ENCODE data around the gene ZNF236. TPM values are rescaled to one million over a fixed set of nuclear protein-coding genes. Genes with fewer than 3 reads are reported as not detected.
"Not testable (repeated sequence)": the region's sequence is repeated elsewhere in the genome, so short reads cannot be mapped to it uniquely, and the experiment has no call there.

ZNF236 gene
- total RNA-seq, 2 experiments from 2014 or later = 18.2 to 24.3 TPM

DNA sequence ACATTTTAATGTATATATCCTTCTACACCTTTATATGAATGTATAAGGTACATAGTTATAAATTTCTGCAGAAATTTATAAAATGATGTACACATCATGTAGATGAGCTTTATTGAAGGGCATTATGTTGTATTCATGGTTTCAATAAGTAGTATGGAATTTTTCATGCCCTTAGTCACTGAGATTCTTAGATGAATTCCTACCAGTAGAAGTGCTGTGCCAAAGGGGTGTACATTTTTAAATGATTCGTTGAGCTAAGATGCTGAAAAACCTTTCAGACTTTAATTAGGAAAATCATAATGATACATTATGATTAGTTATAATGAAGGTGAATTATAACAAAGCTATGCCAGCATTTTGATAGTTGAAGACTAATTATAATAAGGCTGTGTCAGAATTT lies 115.2 kb downstream of the ZNF236 start:
- H3K4me3 Mint-ChIP-seq = no peak overlapping the region
- H3K27ac Mint-ChIP-seq = no peak overlapping the region
- H3K9me3 Mint-ChIP-seq (ENCODE audit: insufficient read depth) = no peaks in the 10 kb centered on the region
- H3K27me3 Mint-ChIP-seq (ENCODE audit: low read depth) = no peaks in the 10 kb centered on the region
- ChIA-PET POLR2A (no interaction called here), CTCF (no interaction called here)
- no peak for DNase-seq
- H3K4me1 Mint-ChIP-seq (ENCODE audit: low read depth) = no peaks in the 10 kb centered on the region
- ATAC-seq = no peak
- peaks cover 16% of the 10 kb centered on the region for H3K36me3 Mint-ChIP-seq (ENCODE audit: low read depth)

DNA sequence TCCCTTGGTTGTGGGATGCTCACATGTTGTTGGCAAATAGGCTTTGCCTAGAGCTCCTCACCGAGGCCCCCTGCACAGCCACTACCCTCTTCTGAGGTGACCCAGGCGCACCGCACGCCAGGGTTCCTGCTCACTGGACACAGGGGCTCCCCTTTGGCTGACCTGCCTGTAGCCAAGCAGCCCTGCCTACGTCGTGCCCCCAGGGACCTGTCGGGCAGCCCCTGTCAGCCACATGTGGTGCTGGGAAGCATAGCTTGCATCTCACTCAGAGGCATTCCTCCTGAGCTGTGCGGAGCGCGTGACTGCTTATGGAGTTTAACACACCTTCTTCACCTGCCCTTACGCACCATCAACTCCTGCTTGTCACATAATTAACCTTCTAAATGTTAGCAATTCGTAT lies 116.3 kb downstream of the ZNF236 start:
- Mint-ChIP-seq H3K4me3 (no peak overlapping the region), H3K4me1 (ENCODE audit: low read depth) (no peaks in the 10 kb centered on the region), H3K9me3 (ENCODE audit: insufficient read depth) (no peaks in the 10 kb centered on the region), H3K27ac (no peak overlapping the region), H3K36me3 (ENCODE audit: low read depth) (peaks cover 14% of the 10 kb centered on the region), H3K27me3 (ENCODE audit: low read depth) (no peaks in the 10 kb centered on the region)
- CTCF ChIA-PET = no interaction called here
- DNase-seq = no peak
- ATAC-seq = no peak
- POLR2A ChIA-PET = no interaction called here

DNA sequence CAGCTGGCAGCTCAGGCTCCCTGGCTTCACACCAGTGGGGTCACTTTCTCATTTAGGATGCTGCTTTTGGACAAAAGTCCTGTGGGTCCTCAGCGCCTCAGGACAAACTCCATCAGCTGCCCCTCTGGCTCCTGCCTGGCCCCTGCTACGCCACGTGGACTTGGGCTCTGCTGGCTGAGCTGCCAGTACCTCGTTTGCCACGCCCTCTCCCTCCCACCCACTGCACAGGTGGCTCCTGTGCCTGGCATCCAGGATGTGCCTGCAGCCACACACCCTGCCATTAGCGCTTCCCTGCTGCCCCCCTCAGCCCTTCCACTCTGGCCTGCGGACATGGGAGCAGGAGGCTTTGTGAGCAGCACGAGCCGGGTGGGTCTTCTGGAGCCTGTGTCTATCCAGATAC lies 118.9 kb downstream of the ZNF236 start:
- no peak overlapping the region for H3K27ac Mint-ChIP-seq
- no peak overlapping the region for H3K4me3 Mint-ChIP-seq
- POLR2A ChIA-PET = no interaction called here
- H3K4me1 Mint-ChIP-seq (ENCODE audit: low read depth) = peaks cover 4% of the 10 kb centered on the region
- H3K9me3 Mint-ChIP-seq (ENCODE audit: insufficient read depth) = no peaks in the 10 kb centered on the region
- H3K36me3 Mint-ChIP-seq (ENCODE audit: low read depth) = peaks cover 21% of the 10 kb centered on the region
- no peak for ATAC-seq
- H3K27me3 Mint-ChIP-seq (ENCODE audit: low read depth) = no peaks in the 10 kb centered on the region
- DNase-seq = no peak
- CTCF ChIA-PET = interaction anchor here (0.8 to 1.0 kb wide), 3 partner anchors 10 to 140 kb away, joined by 3 to 4 read pairs (median 4); no protein-coding TSS in a partner anchor

DNA sequence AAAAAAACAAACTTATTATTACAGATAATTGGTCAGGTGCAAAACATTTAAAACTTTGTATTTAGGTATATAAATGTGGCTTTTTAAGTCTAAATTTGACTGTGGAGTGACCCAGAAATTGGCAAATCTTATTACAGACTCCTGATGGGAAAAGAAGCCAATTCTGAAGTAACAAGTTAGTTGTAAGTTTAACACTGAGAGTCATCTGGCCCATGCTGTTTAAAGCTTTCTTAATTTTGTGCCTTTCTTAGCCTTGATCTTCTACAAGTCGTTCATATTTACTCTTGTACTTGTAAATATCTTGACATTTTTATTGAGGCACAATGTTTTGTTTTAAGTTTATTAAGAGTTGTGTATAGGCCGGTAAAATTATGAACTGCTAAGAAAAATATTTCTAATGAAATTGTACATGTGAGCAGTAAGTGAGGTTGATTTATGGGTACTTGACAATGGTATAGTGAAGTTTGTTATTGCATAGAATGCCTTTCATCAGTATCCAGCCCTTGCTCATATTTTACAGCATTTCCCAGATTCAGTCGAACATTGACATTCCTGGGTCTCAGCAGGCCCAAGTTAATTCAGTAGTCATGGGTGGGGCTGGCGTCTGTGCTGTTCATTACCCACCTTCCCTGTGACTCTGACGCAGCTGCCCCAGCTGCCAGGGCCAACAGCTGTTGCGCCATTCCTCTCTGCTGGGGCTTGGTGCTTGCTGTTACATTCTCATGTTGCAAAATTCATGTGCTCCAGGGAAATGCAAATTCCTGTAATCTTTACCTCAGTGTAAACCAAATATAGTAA lies 121.4 kb downstream of the ZNF236 start:
- Mint-ChIP-seq H3K27ac (no peak overlapping the region), H3K4me1 (ENCODE audit: low read depth) (peaks cover 24% of the 10 kb centered on the region), H3K36me3 (ENCODE audit: low read depth) (peaks cover 35% of the 10 kb centered on the region), H3K4me3 (no peak overlapping the region), H3K9me3 (ENCODE audit: insufficient read depth) (no peaks in the 10 kb centered on the region), H3K27me3 (ENCODE audit: low read depth) (no peaks in the 10 kb centered on the region)
- POLR2A ChIA-PET = no interaction called here
- ATAC-seq (no peak), DNase-seq (no peak)
- CTCF ChIA-PET = interaction anchor here (0.8 to 0.9 kb wide), 2 partner anchors 39 to 40 kb away, joined by 3 read pairs; no protein-coding TSS in a partner anchor

DNA sequence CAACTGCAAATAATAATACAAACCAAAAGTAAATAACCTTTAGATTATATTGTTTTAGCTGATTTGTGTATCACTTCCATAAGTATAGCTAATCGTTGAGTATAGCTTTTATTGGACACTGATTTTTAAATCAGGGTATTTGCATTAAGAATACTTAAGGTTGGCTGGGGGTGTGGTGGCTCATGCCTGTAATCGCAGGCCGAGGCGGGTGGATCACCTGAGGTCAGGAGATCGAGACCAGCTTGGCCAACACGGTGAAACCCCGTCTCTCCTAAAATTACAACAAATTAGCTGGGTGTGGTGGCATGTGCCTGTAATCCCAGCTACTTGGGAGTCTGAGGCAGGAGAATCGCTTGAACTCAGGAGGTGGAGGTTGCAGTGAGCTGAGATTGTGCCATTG lies 122.0 kb downstream of the ZNF236 start:
- POLR2A ChIA-PET; H3K4me3 Mint-ChIP-seq; H3K27ac Mint-ChIP-seq; DNase-seq; H3K27me3 Mint-ChIP-seq (ENCODE audit: low read depth); ATAC-seq; H3K9me3 Mint-ChIP-seq (ENCODE audit: insufficient read depth): not testable (repeated sequence)
- Mint-ChIP-seq H3K36me3 (ENCODE audit: low read depth) (peaks cover 39% of the 10 kb centered on the region), H3K4me1 (ENCODE audit: low read depth) (peaks cover 26% of the 10 kb centered on the region)
- CTCF ChIA-PET = interaction anchor here (0.8 to 0.9 kb wide), 2 partner anchors 38 to 39 kb away, joined by 3 read pairs; no protein-coding TSS in a partner anchor

DNA sequence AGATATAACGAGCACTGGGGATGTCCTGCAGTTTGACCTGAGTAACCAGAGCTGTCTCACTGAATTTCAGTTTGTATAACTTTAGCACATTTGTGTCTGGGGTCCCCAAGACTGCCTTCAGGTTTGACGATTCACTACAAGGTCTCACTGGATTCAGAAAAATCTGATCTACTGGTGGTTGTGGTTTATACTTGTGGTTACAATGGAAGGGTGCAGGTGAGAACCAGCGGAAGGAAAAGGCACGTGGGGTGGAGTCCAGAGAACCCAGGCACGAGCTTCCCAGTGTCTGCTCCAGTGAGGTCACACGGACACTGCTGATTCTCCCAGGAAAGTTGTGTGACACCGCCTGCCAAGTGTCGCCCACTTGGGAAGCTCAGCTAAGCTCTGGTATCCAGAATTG lies 126.0 kb downstream of the ZNF236 start:
- Mint-ChIP-seq H3K27me3 (ENCODE audit: low read depth) (no peaks in the 10 kb centered on the region), H3K36me3 (ENCODE audit: low read depth) (peaks cover 63% of the 10 kb centered on the region), H3K27ac (no peak overlapping the region), H3K4me1 (ENCODE audit: low read depth) (peaks cover 41% of the 10 kb centered on the region), H3K9me3 (ENCODE audit: insufficient read depth) (no peaks in the 10 kb centered on the region), H3K4me3 (no peak overlapping the region)
- ChIA-PET POLR2A (no interaction called here), CTCF (interaction anchor here (1.1 kb wide), 2 partner anchors 26 to 36 kb away, joined by 3 to 4 read pairs; no protein-coding TSS in a partner anchor)
- ATAC-seq = no peak
- DNase-seq = no peak

DNA sequence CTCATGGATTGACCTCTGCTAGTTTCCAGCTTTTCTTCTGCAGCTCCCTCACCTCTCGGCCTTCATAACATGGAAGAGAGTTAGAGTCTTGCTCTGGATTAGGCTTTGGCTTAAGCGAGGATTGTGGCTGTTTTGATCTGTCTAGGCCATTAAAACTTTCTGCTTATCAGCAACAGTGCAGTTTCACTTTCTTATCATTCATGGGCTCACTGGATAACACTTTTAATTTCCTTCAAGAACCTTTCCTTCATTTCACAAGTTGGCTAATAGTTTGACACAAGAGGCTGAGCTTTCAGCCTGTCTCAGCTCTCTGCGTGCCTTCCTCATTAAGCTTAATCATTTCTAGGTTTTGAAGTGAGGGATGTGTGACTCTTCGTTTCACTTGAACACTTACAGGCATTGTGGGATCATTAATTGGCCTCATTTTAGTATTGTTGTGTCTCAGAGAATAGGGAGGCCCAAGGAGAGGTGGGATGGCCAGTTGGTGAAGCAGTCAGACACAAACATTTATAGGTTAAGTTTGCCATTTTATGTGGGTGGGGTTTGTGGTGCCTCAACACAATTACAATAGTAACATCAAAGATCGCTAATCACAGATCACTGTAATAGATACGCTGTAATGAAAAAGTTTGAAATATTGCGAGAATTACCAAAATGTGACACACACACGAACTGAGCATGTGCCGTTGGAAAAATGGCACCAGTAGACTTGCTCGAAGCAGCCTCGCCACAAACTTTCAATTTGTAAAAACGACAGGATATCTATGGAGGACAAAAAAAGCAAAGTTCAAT lies 129.3 kb downstream of the ZNF236 start:
- ChIA-PET CTCF (interaction anchor here (0.8 kb wide), 1 partner anchor 32 kb away, joined by 3 read pairs; no protein-coding TSS in a partner anchor), POLR2A (interaction anchor here (0.6 kb wide), 1 partner anchor 30 kb away, joined by 3 read pairs; no protein-coding TSS in a partner anchor)
- Mint-ChIP-seq H3K27ac (no peak overlapping the region), H3K9me3 (ENCODE audit: insufficient read depth) (no peaks in the 10 kb centered on the region), H3K27me3 (ENCODE audit: low read depth) (no peaks in the 10 kb centered on the region), H3K36me3 (ENCODE audit: low read depth) (peaks cover 55% of the 10 kb centered on the region), H3K4me1 (ENCODE audit: low read depth) (peaks cover 33% of the 10 kb centered on the region), H3K4me3 (no peak overlapping the region)
- no peak for DNase-seq
- ATAC-seq = no peak

DNA sequence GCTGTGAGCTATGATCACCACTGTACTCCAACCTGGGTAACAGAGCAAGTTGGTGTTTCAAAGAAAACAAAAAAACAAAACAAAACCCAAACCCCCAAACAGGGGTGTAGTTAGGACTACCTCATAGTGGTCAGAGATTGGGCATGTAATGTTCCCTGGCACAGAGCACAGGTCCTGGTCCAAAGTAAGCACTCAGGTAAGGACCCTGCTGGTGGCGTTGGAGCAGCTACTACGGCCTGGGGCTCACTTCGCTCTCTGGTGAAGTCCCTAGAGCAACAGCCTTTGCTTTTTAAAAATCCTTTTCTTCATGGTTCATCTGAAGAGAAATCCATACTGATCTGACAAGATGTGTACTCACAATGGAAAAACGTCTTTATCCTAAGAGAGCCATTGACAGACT lies 130.4 kb downstream of the ZNF236 start:
- Mint-ChIP-seq H3K4me1 (ENCODE audit: low read depth) (peaks cover 29% of the 10 kb centered on the region), H3K27me3 (ENCODE audit: low read depth) (no peaks in the 10 kb centered on the region), H3K27ac (no peak overlapping the region), H3K36me3 (ENCODE audit: low read depth) (peaks cover 55% of the 10 kb centered on the region), H3K4me3 (no peak overlapping the region), H3K9me3 (ENCODE audit: insufficient read depth) (no peaks in the 10 kb centered on the region)
- ATAC-seq = no peak
- DNase-seq = no peak
- ChIA-PET POLR2A (no interaction called here), CTCF (interaction anchor here (1.3 kb wide), 1 partner anchor 30 kb away, joined by 3 read pairs; no protein-coding TSS in a partner anchor)

DNA sequence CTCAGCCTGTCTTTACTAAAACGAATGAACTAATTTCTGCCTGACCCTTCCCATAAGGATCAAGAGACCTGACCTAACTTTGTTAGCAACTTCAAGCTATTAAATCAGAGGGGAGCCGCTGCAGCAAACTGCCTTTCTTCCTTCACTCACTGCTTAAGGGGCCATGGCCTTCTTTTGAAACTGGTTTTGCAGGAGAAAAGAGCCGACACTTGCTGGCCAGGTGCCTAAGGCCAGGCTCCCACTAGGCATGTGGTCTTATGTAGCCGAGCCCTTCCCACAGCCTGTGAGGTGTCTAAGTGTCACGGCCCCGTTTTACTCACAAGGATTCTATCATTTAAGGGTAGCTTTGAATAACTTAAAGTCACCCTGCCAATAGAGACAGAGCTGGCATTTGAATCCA lies 130.8 kb downstream of the ZNF236 start:
- no peaks in the 10 kb centered on the region for H3K27me3 Mint-ChIP-seq (ENCODE audit: low read depth)
- no peak for ATAC-seq
- CTCF ChIA-PET = interaction anchor here (1.3 kb wide), 1 partner anchor 30 kb away, joined by 3 read pairs; no protein-coding TSS in a partner anchor

DNA sequence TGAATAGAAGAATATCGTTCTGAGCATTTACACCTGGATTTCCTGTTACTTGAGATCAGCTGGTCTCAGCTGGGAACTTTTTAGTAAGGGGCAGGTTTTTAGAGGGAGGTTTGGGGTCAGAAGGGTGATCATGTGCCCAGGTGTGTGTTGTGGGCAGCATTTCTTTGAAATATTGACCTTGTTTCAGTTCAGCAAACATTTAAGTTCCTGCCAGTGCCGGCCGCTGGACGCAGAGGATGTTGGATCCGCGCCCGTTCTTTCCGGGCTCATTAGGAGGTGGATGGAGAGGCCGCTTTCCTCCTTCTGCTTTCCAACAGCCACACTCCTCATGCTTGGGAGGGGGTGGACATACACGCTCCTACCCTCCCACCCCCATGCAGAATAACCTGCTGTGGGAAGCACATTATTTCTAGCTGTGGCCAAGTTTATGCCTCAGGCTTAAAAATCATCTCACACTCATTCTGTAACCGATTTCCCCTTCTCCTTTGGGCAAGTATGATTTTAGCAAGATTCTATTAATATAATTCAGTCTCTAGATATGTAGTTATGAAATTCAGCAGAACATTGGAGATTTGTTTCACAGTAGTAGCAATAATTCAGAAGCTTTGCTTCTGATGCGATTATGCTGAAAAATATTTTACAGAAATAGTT lies 131.4 kb downstream of the ZNF236 start:
- no peak for DNase-seq
- ATAC-seq = no peak
- no peaks in the 10 kb centered on the region for H3K9me3 Mint-ChIP-seq (ENCODE audit: insufficient read depth)
- ChIA-PET CTCF (interaction anchor here (1.3 kb wide), 1 partner anchor 29 kb away, joined by 3 read pairs; no protein-coding TSS in a partner anchor), POLR2A (no interaction called here)
- H3K27ac Mint-ChIP-seq = no peak overlapping the region
- peaks cover 20% of the 10 kb centered on the region for H3K4me1 Mint-ChIP-seq (ENCODE audit: low read depth)
- H3K36me3 Mint-ChIP-seq (ENCODE audit: low read depth) = peaks cover 45% of the 10 kb centered on the region
- no peaks in the 10 kb centered on the region for H3K27me3 Mint-ChIP-seq (ENCODE audit: low read depth)
- no peak overlapping the region for H3K4me3 Mint-ChIP-seq

More for the DNA sequence above, 130.8 kb downstream of the ZNF236 start:
- no peak overlapping the region for H3K27ac Mint-ChIP-seq
- H3K36me3 Mint-ChIP-seq (ENCODE audit: low read depth) = peaks cover 51% of the 10 kb centered on the region
- no peaks in the 10 kb centered on the region for H3K9me3 Mint-ChIP-seq (ENCODE audit: insufficient read depth)
- H3K4me1 Mint-ChIP-seq (ENCODE audit: low read depth) = peaks cover 26% of the 10 kb centered on the region
- H3K4me3 Mint-ChIP-seq = no peak overlapping the region
- POLR2A ChIA-PET = no interaction called here
- no peak for DNase-seq

DNA sequence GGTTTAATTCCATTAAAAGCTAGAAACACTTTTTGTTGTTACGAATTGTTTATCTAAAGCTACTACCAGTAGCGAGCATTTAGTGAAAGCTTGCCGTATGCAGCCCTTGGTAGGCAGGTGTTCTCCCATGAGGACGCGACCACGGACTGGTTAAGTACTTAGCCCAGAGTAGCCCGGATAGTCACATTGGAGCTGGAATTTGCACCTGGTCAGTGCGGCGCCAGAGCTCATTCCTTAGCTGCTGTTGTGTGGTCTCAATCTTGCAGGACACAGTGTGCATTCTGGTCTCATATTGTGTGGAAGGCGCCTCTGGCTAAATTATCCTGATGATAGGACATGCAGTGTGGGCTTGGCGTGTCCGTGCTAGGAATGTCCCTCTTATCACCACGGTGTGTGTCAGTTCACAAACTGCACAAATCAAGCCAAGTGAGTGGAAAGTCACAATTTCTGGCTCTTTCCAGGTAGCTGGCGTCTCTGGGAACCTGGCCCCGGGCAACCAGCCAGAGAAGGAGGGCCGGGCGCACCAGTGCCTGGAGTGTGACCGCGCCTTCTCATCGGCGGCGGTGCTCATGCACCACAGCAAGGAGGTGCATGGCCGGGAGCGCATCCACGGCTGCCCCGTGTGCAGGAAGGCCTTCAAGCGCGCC lies 133.3 kb downstream of the ZNF236 start:
- H3K27ac Mint-ChIP-seq = no peak overlapping the region
- CTCF ChIA-PET = no interaction called here
- no peaks in the 10 kb centered on the region for H3K9me3 Mint-ChIP-seq (ENCODE audit: insufficient read depth)

More for the DNA sequence above, 133.3 kb downstream of the ZNF236 start:
- POLR2A ChIA-PET = no interaction called here
- Mint-ChIP-seq H3K4me1 (ENCODE audit: low read depth) (peaks cover 13% of the 10 kb centered on the region), H3K27me3 (ENCODE audit: low read depth) (no peaks in the 10 kb centered on the region), H3K36me3 (ENCODE audit: low read depth) (peaks cover 45% of the 10 kb centered on the region), H3K4me3 (no peak overlapping the region)
- ATAC-seq = no peak
- DNase-seq = no peak

Data from activated CD8-positive, alpha-beta T cell treated with anti-CD3 and anti-CD28 coated beads, Interleukin-2, amount 10 ng/mL, durations not matched to agents 7 days and 5 days (primary cell).